Stimulated activated CD4-positive, alpha-beta T cell treated with anti-CD3 and anti-CD28 coated beads, TNF-alpha, amount 100 ng/mL, for 4 hours (primary cell): ENCODE results near the gene NR3C2.

Source experiments
- DNase-seq, 3 experiments: peaks; one replicate each; pipeline ENCODE4 v3.0.0-alpha.2; 2020; ENCODE audit warnings: low read depth in 3 of 3

NR3C2 gene

DNA sequence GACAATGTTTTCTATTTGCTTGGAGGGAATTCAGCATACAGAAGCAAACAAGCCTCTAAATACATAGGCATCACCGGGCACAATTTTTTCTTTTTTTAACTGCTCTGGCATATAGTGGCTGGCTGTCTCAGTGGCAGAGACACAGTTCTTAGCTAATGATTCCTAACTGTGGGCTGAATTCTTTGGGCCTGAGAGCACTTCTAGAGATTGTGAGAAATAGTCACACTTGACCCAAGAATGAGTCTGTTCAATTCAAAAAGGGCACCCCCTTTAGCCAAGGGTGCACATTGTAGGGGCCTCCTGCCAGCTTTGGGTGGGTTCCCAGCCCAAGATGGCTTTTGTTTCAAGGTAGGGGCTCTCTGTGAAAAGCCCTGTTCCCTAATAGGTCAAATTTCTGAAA, 364.6 kb downstream of the NR3C2 start:
- no peak for DNase-seq

DNA sequence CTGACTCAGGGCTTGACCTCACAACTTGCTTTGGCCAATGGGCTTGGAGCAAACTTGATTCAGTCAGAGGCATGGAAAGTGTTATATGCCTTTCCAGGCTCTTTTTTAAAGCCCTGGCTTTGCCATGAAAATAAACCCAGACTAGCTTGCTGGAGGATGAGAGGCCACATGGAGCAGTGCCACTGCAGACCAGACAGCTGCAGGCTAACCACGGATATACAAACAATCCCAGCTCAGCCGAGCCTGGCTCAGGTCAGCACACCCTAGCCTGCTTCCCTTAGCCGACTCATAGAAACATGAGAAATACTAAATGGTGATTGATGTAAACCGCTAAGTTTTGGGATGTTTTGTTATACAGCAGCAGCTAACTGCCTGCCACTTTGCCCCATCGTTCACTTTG, 365.2 kb downstream of the NR3C2 start:
- DNase-seq: no peak

DNA sequence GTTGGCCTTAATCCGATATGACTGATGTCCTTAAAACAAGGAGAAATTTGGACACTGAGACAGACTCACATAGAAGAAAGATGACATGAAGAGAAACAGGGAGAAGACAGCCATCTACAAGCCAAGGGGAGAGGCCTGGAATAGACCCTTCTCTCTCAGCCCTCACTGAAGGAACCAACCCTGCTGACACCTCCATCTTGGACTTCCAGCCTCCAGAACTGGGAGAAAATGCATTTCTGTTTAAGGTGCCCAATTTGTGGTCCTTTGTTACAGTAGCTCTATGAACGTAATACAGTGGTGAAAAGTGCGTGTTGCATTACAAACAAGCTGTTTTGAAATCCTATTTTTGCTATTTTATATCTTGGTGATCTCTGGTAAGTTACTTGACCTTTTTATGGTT, 366.8 kb downstream of the NR3C2 start:
- DNase-seq: no peak

DNA sequence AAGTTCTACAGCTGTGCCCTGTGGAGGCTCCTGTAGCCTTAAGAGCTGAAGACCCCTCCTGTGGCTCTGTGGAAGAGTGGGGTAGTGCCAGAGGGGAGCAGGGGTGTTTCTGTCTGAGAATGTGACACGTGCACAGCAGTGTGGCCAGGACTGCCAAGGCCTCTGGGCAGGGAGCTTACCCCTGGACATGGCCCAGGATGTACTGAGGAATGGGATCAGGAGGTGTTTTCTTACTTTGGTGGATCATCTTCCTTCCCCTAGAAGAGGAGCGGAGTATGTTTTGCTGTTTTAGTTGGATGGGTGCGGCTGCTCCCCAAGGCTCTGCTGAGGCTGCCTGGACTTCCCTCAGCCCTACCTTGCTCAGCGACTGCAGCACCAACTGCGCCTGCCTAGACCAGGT, 367.8 kb downstream of the NR3C2 start:
- DNase-seq: no peak

DNA sequence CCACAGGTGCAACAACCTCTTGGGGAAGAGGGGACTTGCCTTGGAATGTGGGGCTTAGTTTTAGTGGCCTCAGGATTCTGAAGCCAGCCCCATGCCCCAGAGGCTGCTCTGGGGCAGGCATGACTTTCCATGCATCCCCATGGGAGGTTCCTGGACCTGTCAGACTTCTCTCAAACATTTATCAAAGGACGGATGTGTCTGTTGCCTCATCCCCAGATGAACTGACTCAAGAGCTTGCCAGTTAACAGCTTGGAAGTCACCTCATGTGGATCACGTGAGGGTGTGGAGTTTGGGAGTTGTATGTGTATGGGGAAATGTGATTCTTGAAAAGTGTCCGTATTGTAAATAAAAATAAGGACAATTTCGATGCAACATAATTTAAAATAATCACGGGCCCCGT, 368.9 kb downstream of the NR3C2 start:
- DNase-seq: no peak

DNA sequence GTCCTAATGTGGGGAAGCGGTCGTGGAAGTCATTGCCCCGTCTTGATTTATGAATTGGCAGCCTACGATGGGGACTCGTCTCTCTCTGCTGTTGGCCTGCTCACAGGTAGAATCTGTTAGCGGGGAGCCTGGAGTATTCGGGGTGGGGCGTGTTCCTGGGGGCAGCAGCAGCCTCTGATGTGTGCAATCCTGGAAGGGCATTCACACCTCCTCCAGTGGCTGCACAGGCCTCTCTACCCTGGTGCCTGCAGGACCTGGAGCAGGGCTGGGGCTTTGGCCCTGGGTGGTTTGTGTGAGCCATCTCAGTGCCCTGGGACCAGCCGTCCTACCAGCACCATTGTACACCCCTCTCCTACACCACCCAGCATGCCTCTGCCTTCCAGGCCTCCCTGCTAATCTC, 369.4 kb downstream of the NR3C2 start:
- DNase-seq: no peak

DNA sequence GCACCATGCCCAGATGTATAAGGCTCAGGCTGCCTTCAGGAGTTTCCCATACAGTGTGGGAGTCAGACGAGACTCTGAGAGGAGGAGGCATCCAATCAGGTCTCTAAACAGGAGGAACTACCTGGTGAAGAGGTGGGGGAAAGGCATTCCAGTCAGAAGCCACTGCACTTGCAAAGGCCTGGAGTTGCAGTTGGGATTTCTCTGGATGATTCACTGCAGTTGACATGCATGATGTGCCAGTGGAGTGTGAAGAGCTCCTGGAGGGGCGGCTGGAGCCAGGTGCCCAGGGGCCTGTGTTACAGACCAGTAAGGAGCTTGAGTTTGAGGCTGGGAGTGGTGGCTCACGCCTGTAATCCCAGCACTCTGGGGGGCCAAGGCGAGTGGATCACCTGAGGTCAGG, 371.2 kb downstream of the NR3C2 start:
- no peak for DNase-seq

DNA sequence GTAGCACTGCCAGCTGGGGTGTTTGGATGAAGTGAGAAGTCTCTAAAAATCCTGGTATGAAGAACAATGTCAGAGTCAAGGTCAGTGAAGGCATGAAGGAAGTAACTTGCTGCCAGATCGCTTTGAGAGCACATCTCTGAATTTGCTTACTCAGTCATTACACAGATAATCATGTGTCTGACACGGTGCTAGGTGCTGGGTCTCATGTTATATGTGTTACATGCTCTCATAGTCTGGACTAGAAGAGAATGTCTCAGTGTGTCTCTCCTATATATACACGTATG, 372.4 kb downstream of the NR3C2 start:
- no peak for DNase-seq

DNA sequence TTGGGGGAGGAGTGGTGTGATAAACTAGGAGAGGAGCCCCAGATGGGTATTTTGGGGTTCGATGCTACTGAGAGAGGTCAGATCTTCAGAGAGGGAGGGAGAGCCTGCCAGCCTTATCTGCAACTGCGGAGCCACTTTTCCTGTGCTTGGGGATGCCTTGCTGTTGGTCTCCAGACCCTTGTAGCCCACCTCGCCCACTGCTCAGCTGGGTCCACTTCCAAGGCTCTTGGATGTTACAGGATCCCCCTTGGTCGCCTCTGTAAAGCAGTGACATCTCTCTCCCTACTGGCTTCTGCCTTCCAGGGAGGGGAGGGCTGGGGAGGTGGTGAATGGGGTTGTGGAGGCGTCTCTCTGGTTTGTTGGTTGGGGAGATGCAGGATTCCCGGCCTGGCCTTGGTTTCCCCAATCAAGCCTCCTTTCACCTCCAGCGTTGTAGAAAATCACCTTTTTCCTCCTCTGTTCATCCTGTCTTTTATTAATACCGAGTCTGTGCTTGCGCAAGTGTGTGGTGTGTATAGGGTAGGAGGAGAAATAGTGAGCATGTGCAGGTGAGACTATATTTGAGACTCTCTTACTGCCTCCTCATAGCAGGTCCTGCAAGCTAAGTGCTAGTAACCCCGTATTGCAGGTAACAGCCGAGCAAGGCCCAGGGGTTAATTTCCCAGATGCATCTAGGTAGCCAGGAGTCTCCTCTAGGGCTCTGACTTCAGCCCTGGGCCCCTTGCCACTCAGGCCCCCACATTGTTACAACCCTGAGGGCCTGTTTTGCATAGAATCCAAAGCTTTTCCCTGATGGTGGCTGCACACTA, 372.9 kb downstream of the NR3C2 start:
- no peak for DNase-seq

DNA sequence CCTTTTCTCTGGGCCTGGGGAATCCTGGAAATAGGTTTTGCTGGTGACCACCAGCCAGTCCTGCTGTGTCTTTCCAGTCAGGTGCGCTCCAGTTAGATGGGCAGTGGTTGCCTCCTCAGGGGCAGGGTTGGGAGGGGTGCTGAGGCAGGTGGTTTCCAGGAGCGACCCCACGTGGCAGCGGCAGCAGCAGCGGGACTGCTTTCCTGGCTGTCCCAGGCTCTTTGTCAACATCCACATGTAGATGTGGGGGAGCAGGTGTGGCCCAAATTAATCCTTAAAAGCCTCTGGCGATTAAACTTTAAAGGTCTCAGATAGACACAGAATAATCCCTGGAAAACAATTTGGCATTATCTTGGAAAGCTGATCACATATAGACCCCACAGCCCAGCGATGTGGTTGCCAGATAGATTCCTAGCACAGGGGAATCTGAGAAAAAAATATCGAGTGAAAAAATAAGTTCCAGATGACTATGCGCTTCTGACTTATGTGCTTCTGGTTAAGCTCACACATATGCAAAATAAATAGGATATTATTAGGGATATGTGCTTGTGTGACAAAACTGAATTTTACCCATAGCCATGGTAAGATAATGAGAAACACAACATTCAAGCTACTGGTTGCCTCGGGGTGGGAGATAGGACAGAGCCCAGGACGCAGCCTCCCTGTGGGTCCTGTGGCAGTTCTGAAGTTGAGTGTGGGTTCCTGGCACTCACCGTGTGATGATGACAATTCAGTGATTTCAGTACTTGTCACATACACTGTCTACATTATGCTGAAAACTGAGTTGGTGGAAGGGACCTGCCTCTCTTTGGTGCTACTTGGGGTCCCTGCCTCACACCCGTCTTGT, 373.9 kb downstream of the NR3C2 start:
- no peak for DNase-seq

DNA sequence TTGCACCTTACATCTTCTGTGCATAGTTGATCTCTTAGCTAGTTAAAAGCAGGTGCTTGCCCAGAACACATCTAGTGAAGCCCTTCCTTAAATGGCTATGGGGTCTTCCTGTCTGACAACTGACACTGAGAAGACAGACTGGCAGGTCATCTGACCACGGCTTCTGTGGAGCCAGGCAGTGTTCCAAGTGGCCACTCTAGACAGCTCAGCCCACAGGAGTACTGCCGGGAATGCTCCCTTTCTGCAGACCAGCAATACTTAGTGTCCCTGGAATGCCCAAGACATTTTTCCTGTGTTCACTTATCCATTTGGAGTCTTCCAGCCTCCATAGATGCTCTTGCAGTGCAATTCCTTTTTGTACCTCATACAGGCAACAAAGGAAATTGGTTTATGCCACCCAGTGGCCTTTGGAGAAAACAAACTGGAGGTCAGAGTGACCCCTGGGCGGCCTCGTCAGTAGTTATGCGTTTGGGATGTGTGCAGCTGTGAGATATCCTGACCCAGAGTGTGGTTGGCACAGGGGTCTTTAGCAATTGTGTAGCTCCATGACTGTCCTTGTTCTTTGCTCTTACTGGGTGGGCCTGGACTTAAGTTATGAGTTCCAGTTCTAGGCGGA, 374.8 kb downstream of the NR3C2 start:
- DNase-seq: no peak

DNA sequence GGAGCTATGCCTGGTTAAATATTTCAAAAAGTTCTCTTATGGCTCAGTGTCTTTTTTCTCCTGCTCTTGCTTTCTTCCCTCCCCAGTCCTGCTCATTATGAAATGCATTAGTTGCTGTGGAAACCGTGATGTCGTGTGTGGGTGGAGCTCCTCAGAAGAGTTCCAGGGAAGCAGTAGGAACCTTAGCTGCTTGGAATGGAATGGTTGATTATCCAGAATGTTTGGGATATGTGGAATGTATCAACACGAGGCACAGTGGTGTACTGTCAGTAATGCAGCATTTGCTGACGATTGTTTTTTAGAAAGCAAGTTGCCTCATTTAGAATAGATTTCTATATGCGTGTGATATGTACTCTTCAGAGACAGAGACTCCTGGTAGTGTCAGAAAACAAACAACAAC, 377.1 kb downstream of the NR3C2 start:
- no peak for DNase-seq

DNA sequence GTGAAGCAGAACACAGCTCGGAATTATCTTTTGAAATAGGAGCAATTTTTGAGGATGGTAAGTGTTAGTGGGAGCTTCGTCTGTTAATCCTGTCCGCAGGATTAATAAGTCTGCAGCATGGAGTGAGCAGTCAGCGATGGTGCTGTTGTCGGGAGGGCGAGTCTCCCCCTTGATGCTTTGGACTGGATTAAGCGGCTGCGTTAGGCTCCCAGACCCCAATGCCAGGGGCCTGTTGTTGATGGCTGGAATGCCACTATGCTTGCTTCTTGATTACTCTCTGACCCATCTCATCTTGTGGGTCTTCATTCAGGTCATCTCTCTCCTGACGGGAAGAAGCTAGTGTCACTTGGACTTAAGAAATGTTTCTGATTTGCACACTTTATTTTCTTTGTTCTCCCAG, 377.8 kb downstream of the NR3C2 start:
- no peak for DNase-seq

DNA sequence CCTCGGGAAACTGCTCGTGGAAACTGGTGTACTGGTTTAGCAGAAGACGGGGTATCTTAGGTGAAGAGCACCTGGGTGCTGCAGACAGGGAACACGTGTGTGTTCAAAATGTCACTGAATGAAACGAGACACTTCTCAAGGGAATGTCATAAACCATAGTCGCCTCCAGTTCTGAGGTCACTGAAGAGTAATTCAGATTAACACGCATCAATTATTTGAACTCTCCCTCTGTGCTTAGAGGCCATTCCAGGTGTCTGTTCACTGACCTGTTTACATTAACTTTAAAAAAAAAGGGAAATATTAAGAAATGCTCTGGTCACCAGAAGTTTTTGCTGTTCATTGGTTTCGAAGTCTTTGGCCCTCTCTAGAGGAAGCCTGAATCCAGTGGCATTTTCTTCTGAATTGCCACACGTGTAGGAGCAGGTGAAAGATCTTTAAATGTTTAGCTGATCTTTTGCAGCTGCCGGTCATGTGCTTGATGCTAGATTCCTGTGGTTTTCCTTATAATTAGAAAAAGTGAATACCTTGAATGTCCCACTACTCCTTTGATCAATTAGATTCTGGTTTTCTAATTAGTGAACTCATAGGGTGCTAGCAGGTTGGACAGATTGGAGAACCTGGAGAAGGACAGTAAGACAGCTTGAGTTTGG, 379.8 kb downstream of the NR3C2 start:
- no peak for DNase-seq

DNA sequence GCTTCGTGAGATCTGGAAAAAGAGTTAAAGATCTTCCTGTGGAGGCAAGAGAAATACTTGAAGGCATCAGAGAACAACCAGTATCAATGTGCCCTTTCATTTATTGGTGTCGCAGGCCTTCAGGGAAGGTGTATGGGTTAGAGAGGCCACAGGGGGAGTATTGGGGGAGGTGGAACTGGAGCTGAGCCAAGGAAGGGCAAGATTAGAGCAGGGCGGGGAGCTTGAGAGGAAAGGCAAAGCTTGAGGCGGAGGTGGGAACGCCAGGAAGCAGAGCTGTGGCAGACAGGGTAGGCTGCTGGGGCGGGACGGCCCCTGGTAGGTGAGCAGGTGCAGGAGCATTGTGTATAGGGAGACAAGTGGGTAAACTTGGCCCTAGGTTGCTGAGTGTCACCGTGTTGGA, 380.4 kb downstream of the NR3C2 start:
- DNase-seq: no peak

DNA sequence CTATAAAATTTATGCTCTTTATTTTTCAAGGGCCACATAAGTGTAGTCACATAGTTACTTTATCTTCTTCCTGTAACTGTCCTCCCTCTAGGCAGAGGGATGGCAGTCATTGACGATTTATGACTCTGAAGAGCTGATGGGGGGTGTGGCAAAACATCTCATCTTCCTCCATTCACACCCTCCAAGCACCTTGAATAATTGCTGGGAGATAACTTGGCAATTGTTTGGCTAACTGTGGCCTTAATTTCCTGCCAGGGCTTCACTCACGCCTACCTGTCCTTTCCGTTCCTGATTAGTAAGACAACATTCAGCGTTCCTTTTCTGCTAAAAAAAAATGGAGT, 381.1 kb downstream of the NR3C2 start:
- no peak for DNase-seq

DNA sequence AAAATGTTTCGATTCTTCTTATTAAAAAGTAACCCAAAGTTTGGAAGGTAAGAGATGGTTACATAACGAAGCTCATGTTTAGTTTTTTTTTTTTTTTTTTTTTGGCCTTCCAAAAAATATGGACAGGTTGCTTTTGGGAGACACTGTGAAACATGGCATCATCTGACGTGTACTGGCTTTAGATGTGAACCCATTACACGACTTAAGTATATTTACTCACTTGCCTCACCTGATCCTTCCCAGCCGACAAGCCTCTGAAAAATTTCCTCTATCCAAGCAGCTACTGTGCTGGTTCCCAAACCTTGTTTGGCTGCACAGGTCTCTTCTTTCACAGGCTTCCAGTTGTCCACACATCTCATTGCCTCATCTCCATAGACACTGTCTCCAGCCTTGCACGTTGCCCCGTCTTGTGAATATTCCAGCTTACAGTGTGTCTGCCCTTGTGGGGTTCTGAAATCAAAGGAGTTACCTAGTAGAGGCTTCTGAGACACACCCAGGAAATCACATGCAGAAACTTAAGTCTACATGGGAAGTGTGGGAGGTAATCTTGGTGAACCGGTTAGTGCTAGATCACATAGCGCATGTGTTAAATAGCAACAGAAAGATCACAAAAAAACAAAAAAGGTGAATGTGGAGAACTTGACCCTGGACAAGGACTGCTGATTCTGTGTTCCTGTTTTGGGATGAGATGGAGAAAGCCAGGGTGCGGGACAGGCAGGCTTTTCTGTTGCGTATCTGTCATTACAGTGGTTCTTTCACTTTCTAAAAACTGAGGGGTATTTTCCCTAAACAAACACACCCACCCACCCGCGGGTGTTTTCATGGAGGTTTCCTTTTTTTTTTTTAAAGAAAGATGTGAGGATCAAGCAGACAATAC, 381.7 kb downstream of the NR3C2 start:
- DNase-seq: no peak

DNA sequence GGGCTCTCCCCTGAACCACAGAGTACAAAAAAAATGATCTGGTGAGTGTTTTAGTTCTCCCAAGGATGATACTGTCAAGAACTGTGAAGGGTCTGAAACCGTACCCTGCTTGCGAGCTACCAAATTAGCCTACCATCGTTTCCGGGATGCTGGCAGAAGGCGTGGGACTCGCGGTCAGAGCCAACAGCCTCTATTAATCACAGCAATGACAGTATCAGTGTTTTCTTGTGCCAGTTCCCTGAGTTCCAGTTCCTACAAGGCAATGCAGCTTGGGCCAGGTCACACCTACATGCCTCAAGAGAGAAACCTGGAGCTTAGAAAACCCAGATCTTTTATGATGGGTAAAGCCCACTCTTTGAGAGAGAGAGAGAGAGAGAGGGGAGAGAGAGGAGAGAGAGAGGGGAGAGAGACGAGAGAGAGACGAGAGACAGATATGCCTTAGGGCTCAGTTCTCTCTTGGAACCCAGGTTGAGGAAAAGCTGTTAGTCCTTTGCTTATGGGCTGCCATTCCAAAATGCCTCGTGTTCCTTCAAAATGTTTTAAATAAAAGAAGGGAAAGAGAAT, 382.5 kb downstream of the NR3C2 start:
- DNase-seq: no peak

DNA sequence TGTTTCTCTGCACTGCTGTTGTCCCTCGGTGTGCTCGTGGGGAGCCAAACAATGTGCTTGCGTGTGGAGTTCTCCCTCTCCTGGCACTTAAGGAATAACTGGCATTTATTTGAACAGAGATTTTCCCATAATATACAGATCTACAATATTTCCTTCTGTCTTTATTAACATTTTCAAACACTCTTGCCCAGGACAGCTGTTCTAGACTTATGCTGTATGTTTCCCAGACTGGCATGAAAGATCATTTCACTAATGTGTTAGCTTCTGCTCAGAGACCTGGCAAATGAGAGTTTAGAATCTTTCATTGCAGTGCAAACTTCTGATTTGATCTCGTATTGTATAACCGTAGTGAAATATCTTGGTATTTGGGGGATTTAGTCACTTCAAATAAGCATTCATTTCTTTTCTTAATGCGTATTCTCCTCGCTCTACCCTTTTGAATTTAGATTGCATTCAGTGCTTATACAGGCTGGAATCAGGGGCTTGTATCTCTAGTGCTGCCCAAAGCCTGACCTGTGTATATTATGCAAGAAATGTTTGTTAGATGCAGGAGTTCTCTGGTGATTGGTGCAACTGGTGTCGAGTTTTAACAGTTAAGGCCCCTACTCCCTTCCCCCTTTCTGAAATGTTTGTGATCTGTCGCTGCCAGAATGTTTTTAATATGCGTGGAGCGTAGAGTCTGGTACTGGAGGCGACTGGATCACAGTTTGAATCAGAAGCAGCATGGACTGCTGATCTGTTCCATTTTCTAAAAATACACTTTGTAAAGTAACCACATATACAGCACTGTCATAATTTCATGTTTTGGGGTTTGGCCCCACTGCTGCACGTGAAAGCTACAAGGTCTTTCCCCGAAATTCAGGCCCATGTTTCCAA, 384.0 kb downstream of the NR3C2 start:
- DNase-seq: no peak

DNA sequence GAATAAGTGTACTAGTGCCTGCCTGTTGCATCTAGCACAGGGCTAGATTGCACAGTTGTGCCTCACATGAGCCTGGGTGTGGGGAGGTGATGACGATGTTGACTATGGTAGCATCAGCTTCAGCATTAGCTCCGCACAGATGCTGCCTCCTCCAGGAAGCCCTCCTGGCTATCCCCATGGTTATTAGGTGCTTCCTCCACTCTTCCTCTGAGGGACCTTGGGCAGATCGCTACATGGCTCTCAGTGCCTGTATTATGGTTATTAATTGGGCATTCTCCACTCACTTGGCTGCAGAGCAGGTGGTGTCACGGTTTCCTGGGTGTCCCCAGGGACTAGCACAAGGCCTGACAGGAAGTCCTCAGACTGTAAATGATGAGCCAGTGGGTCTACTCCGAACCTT, 384.7 kb downstream of the NR3C2 start:
- no peak for DNase-seq
